Kidney (tissue), 14 donors: ENCODE results near the gene SETD5. TPM values are rescaled to one million over a fixed set of nuclear protein-coding genes. Genes with fewer than 3 reads are reported as not detected.

Experiments used
- DNase-seq, 5 donors: peaks; one replicate each; pipeline ENCODE4 v3.0.0-alpha.2; 2013 to 2020
- FAIRE-seq: peaks from 2 replicates; lab custom pipeline; 2012; peaks lifted over from hg19 to GRCh38; lab: Jason Lieb, UNC
- H3K27ac ChIP-seq, 2 donors: one replicate each; pipeline ENCODE4 v1.7.0; 2013; ENCODE audit warnings: low read depth in 2 of 2, low read length in 2 of 2, inconsistent platforms in 1 of 2
- H3K27me3 ChIP-seq: one replicate; pipeline ENCODE4 v1.7.1; 2013; ENCODE audit warnings: low read length, inconsistent platforms; ENCODE audit not compliant: control insufficient read depth, insufficient read depth
- H3K36me3 ChIP-seq, 3 donors: one replicate each; pipeline versions ENCODE4 v1.7.0 to v1.7.1; 2013; ENCODE audit warnings: low read length in 3 of 3, control low read depth in 1 of 3, inconsistent platforms in 1 of 3; ENCODE audit not compliant: insufficient read depth in 3 of 3, control insufficient read depth in 2 of 3
- H3K4me1 ChIP-seq, 3 donors: one replicate each; pipeline versions ENCODE4 v1.7.0 to v1.7.1; 2013; ENCODE audit warnings: low read length in 3 of 3, inconsistent platforms in 1 of 3, low read depth in 1 of 3; ENCODE audit not compliant: control insufficient read depth in 2 of 3, insufficient read depth in 2 of 3
- H3K4me3 ChIP-seq, 3 donors: one replicate each; pipeline versions ENCODE4 v1.7.0 to v1.8.1; 2013; ENCODE audit warnings: low read length in 3 of 3, control low read depth in 1 of 3, inconsistent platforms in 1 of 3
- H3K9ac ChIP-seq, 3 donors: one replicate each; pipeline versions ENCODE4 v1.7.0 to v1.7.1; 2013; ENCODE audit warnings: low read length in 3 of 3, control low read depth in 1 of 3, inconsistent platforms in 1 of 3
- H3K9me3 ChIP-seq, 3 donors: one replicate each; pipeline versions ENCODE4 v1.7.0 to v1.7.1; 2013; ENCODE audit warnings: low read length in 3 of 3, control low read depth in 1 of 3, inconsistent platforms in 1 of 3; ENCODE audit not compliant: control insufficient read depth in 2 of 3, insufficient read depth in 1 of 3
- intact Hi-C: fragments of 100-400 bp; cut with DNase I; formaldehyde crosslinking; loops from one replicate; pipeline ENCODE4 v1.11.1; 2022
- polyA plus RNA-seq: library from polyadenylated mRNA; stranded (reverse); fragments of 350-450 nt; fragmentation: Illumina TruSeq; extraction: RNeasy Lipid Tissue Mini Kit (QIAGEN cat#74804); gene quantifications from one replicate; pipeline ENCODE4 v1.2.3, GENCODE V29; 2014; ENCODE audit warnings: low read depth, low replicate concordance; ENCODE audit not compliant: insufficient read depth
- total RNA-seq: library from RNA; stranded (reverse); fragmentation: NEBNext Ultra II Directional; extraction: Animal tissue kit (Norgen Biotek cat#: 25700); gene quantifications from one replicate; pipeline ENCODE4 v1.2.1, GENCODE V29; 2021
- TF ChIP-seq, protein P1 (sequence below): IDR thresholded peaks from 3 replicates; pipeline ENCODE4 v1.5.1; 2012; ENCODE audit warnings: mild to moderate bottlenecking, moderate library complexity, borderline replicate concordance; ENCODE audit not compliant: insufficient read depth; ENCODE audit errors: extremely low read depth
- donor health status: control.
- donor health status: control.
- donor health status: control.
- donor health status: control.
- donor health status: control.
- donor health status: DM: yes; HTN: yes; CAD: no.
- donor health status: Normal renal cell carcinoma (clear cell type).

SETD5 gene
- total and polyA plus RNA-seq, 2 donors from 2014 or later = 12.1 to 112 TPM

DNA sequence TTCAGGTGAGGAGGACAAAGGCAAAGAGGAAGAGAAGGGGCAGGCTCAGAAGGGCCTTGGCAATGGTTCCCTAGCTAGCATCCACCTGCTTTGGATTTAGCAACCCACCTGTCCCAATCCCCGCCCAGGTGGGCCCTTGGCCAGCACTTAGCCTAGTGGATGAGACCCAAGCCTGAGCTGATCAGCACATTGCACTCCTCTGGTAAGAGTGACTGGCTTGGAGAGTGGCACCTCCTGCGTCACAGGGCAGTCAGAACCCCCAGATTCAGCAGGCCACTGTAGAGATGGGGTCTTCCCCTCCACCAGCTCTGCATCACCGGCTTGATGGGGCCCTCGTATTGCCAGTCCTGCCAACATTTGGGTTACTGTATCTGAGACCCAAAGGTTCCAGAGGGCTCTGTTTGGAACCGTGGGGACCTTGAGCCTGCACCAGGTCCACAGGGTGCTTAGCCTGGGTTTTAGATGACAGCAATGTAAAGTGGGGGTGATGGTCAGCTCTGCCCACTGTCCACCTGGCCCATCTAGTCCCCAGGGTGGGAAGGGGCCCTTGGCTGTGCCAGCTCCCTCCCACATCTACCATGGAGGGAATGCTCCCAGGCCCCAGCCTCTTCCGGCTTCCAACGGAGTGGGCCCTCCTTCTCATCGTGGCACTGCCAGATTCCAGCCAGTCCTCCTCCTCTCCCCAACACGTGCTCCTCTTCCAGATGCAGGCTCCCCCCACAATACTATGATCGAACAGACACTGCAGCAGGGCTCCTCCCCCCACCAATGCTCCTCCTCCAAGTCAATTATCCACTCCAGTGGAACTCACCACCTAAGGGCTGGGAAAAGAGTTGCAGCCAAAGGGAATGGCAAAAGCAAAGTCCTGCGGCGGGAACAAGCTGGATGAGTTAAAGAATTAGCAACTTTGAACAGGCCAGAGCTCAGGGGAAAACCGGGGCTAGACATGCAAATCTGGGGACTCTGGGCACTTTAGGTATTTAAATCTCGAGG, 110.5 kb downstream of the SETD5 start:
- DNase-seq = no peak
- no peak overlapping the region for H3K9ac ChIP-seq
- H3K4me3 ChIP-seq = no peak overlapping the region
- FAIRE-seq = no peak
- no peaks in the 10 kb centered on the region for H3K9me3 ChIP-seq
- TF ChIP-seq, protein P1, sequence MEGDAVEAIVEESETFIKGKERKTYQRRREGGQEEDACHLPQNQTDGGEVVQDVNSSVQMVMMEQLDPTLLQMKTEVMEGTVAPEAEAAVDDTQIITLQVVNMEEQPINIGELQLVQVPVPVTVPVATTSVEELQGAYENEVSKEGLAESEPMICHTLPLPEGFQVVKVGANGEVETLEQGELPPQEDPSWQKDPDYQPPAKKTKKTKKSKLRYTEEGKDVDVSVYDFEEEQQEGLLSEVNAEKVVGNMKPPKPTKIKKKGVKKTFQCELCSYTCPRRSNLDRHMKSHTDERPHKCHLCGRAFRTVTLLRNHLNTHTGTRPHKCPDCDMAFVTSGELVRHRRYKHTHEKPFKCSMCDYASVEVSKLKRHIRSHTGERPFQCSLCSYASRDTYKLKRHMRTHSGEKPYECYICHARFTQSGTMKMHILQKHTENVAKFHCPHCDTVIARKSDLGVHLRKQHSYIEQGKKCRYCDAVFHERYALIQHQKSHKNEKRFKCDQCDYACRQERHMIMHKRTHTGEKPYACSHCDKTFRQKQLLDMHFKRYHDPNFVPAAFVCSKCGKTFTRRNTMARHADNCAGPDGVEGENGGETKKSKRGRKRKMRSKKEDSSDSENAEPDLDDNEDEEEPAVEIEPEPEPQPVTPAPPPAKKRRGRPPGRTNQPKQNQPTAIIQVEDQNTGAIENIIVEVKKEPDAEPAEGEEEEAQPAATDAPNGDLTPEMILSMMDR = no peak
- H3K4me1 ChIP-seq = no peaks in the 10 kb centered on the region
- H3K36me3 ChIP-seq = no peaks in the 10 kb centered on the region
- H3K27me3 ChIP-seq = peaks cover 5% of the 10 kb centered on the region
- no peak overlapping the region for H3K27ac ChIP-seq
- intact Hi-C loops = no loop called here

DNA sequence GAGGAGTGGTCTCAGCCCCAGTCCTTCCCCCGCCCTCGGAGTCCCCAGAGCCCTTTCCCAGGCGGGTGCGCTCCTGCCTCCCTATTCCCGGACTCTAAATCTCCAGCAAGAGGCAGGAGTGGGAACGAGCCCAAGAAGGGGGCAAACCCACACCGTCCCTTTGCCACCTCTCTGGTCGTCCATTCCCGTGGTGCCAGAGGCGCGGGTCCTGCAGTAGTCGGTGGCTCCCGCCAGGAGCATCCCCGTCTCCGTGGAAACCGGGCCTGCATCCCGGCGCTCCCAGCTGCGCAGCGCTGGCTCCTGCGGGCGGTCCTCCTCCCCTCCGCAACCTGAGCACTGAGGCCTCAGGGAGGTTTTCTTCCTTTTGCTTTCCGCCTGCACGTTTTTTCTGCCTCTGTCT, 111.4 kb downstream of the SETD5 start:
- intact Hi-C loops = no loop called here
- no peaks in the 10 kb centered on the region for H3K36me3 ChIP-seq
- H3K27me3 ChIP-seq = peaks cover 5% of the 10 kb centered on the region
- DNase-seq = no peak
- TF ChIP-seq, protein P1 = no peak
- H3K27ac ChIP-seq = no peak overlapping the region
- H3K4me1 ChIP-seq = no peaks in the 10 kb centered on the region
- FAIRE-seq = no peak
- H3K4me3 ChIP-seq = no peak overlapping the region
- H3K9ac ChIP-seq = no peak overlapping the region
- H3K9me3 ChIP-seq = no peaks in the 10 kb centered on the region

DNA sequence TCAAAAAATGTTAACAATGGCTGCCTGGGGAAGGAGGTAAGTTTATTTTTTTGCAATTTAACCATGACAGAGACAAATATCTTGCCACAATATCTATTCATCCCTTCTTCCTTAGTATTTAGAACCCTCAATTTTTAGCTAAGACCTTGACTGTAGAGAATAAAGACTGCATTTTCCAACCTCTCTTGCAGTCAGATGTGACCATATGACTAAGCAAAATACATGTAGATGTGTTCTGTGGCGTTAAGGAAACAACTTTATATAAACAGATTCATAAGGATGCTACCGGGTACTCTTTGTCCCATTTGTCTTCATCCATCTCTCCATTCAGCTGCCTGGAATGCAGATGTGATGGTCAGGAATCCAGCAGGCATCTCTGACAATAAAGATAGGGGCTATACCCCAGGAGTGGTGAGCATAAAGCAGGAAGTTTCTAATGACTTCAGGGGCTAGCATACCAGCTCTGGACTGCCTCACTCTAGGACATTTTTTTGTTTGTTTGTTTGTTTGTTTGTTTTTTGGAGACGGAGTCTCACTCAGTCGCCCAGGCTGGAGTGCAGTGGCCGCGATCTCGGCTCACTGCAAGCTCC, 115.1 kb downstream of the SETD5 start:
- peaks cover 5% of the 10 kb centered on the region for H3K27me3 ChIP-seq
- H3K36me3 ChIP-seq = no peaks in the 10 kb centered on the region
- no peak overlapping the region for H3K9ac ChIP-seq
- DNase-seq (no peak), FAIRE-seq (no peak)
- no peaks in the 10 kb centered on the region for H3K9me3 ChIP-seq
- H3K4me1 ChIP-seq = no peaks in the 10 kb centered on the region
- TF ChIP-seq, protein P1 = no peak
- no peak overlapping the region for H3K4me3 ChIP-seq
- no peak overlapping the region for H3K27ac ChIP-seq
- intact Hi-C loops = no loop called here
